Neuronal stem cell (in vitro differentiated cells): ENCODE measurements around the gene ABT1.

Source experiments
- DNase-seq: peaks from one replicate; pipeline ENCODE4 v3.0.0-alpha.2; 2013; ENCODE audit warnings: low spot score
- H2AFZ ChIP-seq: one replicate; pipeline ENCODE4 v1.6.1; 2013; ENCODE audit warnings: mild to moderate bottlenecking, low read length, inconsistent platforms
- H2AK5ac ChIP-seq: 2 replicates; pipeline ENCODE4 v1.6.1; 2013; ENCODE audit warnings: low read depth, mild to moderate bottlenecking, inconsistent platforms, low read length, moderate library complexity, mixed read lengths
- H2BK120ac ChIP-seq: 2 replicates; pipeline ENCODE4 v1.6.1; 2013; ENCODE audit warnings: low read depth, mild to moderate bottlenecking, inconsistent platforms, low read length, moderate library complexity, mixed read lengths
- H2BK12ac ChIP-seq: one replicate; pipeline ENCODE4 v1.6.1; 2013; ENCODE audit warnings: low read length, inconsistent platforms
- H2BK15ac ChIP-seq: 2 replicates; pipeline ENCODE4 v1.6.1; 2013; ENCODE audit warnings: mild to moderate bottlenecking, low read length, inconsistent platforms, mixed read lengths
- H2BK5ac ChIP-seq: one replicate; pipeline ENCODE4 v1.6.1; 2013; ENCODE audit warnings: inconsistent platforms, mild to moderate bottlenecking, low read length, moderate library complexity
- H3K14ac ChIP-seq: one replicate; pipeline ENCODE4 v1.6.1; 2013; ENCODE audit warnings: low read length, inconsistent platforms
- H3K18ac ChIP-seq: 2 replicates; pipeline ENCODE4 v1.6.1; 2013; ENCODE audit warnings: low read length, inconsistent platforms
- H3K23ac ChIP-seq: 2 replicates; pipeline ENCODE4 v1.6.1; 2013; ENCODE audit warnings: low read depth, mild to moderate bottlenecking, mixed read lengths, low read length, inconsistent platforms; ENCODE audit not compliant: poor library complexity
- H3K27ac ChIP-seq: replicated peaks from 3 replicates; pipeline ENCODE4 v1.5.1; 2013; ENCODE audit warnings: low read length, inconsistent platforms
- H3K27me3 ChIP-seq, 3 experiments: 2 replicates each; pipeline ENCODE4 v1.6.1; 2013; ENCODE audit warnings: low read length in 3 of 3, mild to moderate bottlenecking in 2 of 3, inconsistent platforms in 1 of 3, low read depth in 1 of 3, mixed read lengths in 1 of 3, moderate library complexity in 1 of 3; ENCODE audit not compliant: control insufficient read depth in 3 of 3, insufficient read depth in 3 of 3
- H3K36me3 ChIP-seq, 2 donors: replicated peaks in 1 of 2; 2 replicates each; pipeline ENCODE4 v1.6.1; 2013; ENCODE audit warnings: low read length in 2 of 2; ENCODE audit not compliant: control insufficient read depth in 2 of 2, insufficient read depth in 2 of 2
- H3K4ac ChIP-seq: 2 replicates; pipeline ENCODE4 v1.6.1; 2013; ENCODE audit warnings: inconsistent platforms, mild to moderate bottlenecking, low read length, moderate library complexity
- H3K4me1 ChIP-seq, 2 donors: 1 replicate in 1 of 2; 2 replicates in 1 of 2; pipeline ENCODE4 v1.6.1; 2013; ENCODE audit warnings: low read length in 2 of 2, low read depth in 1 of 2; ENCODE audit not compliant: control insufficient read depth in 2 of 2, insufficient read depth in 1 of 2
- H3K4me2 ChIP-seq: one replicate; pipeline ENCODE4 v1.6.1; 2013; ENCODE audit warnings: mild to moderate bottlenecking, low read length, inconsistent platforms; ENCODE audit not compliant: insufficient read depth, poor library complexity, severe bottlenecking
- H3K4me3 ChIP-seq, 2 donors: 2 replicates each; pipeline ENCODE4 v1.5.1; 2013; ENCODE audit warnings: low read length in 2 of 2, mild to moderate bottlenecking in 2 of 2, inconsistent platforms in 1 of 2, moderate library complexity in 1 of 2
- H3K79me1 ChIP-seq: one replicate; pipeline ENCODE4 v1.6.1; 2013; ENCODE audit warnings: low read depth, mild to moderate bottlenecking, inconsistent platforms, low read length, moderate library complexity
- H3K9ac ChIP-seq: one replicate; pipeline ENCODE4 v1.6.1; 2013; ENCODE audit warnings: mild to moderate bottlenecking, low read depth, low read length, inconsistent platforms; ENCODE audit not compliant: poor library complexity
- H3K9me3 ChIP-seq, 2 donors: replicated peaks in 1 of 2; 2 replicates each; pipeline versions ENCODE3 to v1.6.1; 2013; ENCODE audit warnings: low read length in 2 of 2, mild to moderate bottlenecking in 2 of 2, inconsistent platforms in 1 of 2, low read depth in 1 of 2, mixed read lengths in 1 of 2, moderate library complexity in 1 of 2; ENCODE audit not compliant: control insufficient read depth in 2 of 2, insufficient read depth in 1 of 2
- H4K8ac ChIP-seq: one replicate; pipeline ENCODE4 v1.6.1; 2013; ENCODE audit warnings: low read depth, mild to moderate bottlenecking, inconsistent platforms, low read length, moderate library complexity
- H4K91ac ChIP-seq: one replicate; pipeline ENCODE4 v1.6.1; 2013; ENCODE audit warnings: low read length, low read depth, mild to moderate bottlenecking, inconsistent platforms; ENCODE audit not compliant: poor library complexity
- WGBS, 2 donors: extraction: QIAGEN DNeasy Blood & Tissue Kit; methylation state at CpG; one replicate each; pipeline ENCODE4 v1.1.7; 2013; ENCODE audit warnings: missing lambda C conversion rate in 2 of 2, mixed read lengths in 1 of 2; ENCODE audit not compliant: insufficient read length in 2 of 2, insufficient replicate concordance in 1 of 2; ENCODE audit errors: extremely low coverage in 2 of 2; 5-methylcytosine and 5-hydroxymethylcytosine counted together

ABT1 gene

GRCh38 chr6:26594131-26594498 is 2.6 kb upstream of the ABT1 start:
- peaks cover 0 to 24% (median 0%) of the 10 kb centered on the region in 3 experiments for H3K27me3 ChIP-seq
- no peak overlapping the region for H2BK12ac ChIP-seq
- H3K4me2 ChIP-seq, result no peak overlapping the region
- H3K27ac ChIP-seq, result no peak overlapping the region
- WGBS, 2 donors, result no CpG with 5 or more reads among the region's 6 CpGs
- H2AK5ac ChIP-seq, result no peak overlapping the region
- H3K18ac ChIP-seq, result no peak overlapping the region
- peaks cover 10% of the 10 kb centered on the region for H3K79me1 ChIP-seq
- peaks cover 9 to 14% of the 10 kb centered on the region in 2 donors for H3K36me3 ChIP-seq
- H4K91ac ChIP-seq, result no peak overlapping the region
- no peak overlapping the region for H3K23ac ChIP-seq
- H2BK5ac ChIP-seq, result no peak overlapping the region
- no peak overlapping the region for H3K9ac ChIP-seq
- H3K4me3 ChIP-seq, result peak overlapping the region in 1 of 2 donors; percentile 63
- H2BK120ac ChIP-seq, result no peak overlapping the region
- no peak overlapping the region for H3K14ac ChIP-seq
- no peaks in the 10 kb centered on the region for H3K9me3 ChIP-seq
- H3K4me1 ChIP-seq, result peaks cover 3 to 8% of the 10 kb centered on the region in 2 donors
- no peak overlapping the region for H2AFZ ChIP-seq
- no peak overlapping the region for H2BK15ac ChIP-seq
- H3K4ac ChIP-seq, result no peak overlapping the region
- no peak for DNase-seq
- H4K8ac ChIP-seq, result no peak overlapping the region

GRCh38 chr6:26594730-26595632 is 1.8 kb upstream of the ABT1 start:
- H3K23ac ChIP-seq, result no peak overlapping the region
- no peak overlapping the region for H3K14ac ChIP-seq
- no peak overlapping the region for H2AK5ac ChIP-seq
- peaks cover 9 to 23% of the 10 kb centered on the region in 2 donors for H3K36me3 ChIP-seq
- H3K4me2 ChIP-seq, result peak overlapping the region; percentile 68
- H3K18ac ChIP-seq, result no peak overlapping the region
- H2BK120ac ChIP-seq, result no peak overlapping the region
- H3K4ac ChIP-seq, result no peak overlapping the region
- no peak overlapping the region for H3K27ac ChIP-seq
- peak overlapping the region; percentile 95 for H2AFZ ChIP-seq
- WGBS, 2 donors, result no CpG with 5 or more reads among the region's 23 CpGs
- no peaks in the 10 kb centered on the region for H3K9me3 ChIP-seq
- no peak overlapping the region for H4K8ac ChIP-seq
- peak overlapping the region in 1 of 2 donors; percentile 92 for H3K4me3 ChIP-seq
- H2BK12ac ChIP-seq, result no peak overlapping the region
- H3K9ac ChIP-seq, result no peak overlapping the region
- peaks cover 3 to 8% of the 10 kb centered on the region in 2 donors for H3K4me1 ChIP-seq
- no peak overlapping the region for H4K91ac ChIP-seq
- H3K27me3 ChIP-seq, result peaks cover 0 to 24% (median 0%) of the 10 kb centered on the region in 3 experiments
- peaks cover 10% of the 10 kb centered on the region for H3K79me1 ChIP-seq
- DNase-seq, result peak; percentile 47
- H2BK5ac ChIP-seq, result no peak overlapping the region
- no peak overlapping the region for H2BK15ac ChIP-seq

- Histone ChIP-seq H3K79me1 (peaks cover 10% of the 10 kb centered on the region), H2BK15ac (no peak overlapping the region), H3K4me3 (peak overlapping the region; percentile 77 to 92), H2BK5ac (no peak overlapping the region), H2BK12ac (no peak overlapping the region), H4K91ac (no peak overlapping the region), H3K27me3 (peaks cover 0 to 24% (median 0%) of the 10 kb centered on the region in 3 experiments), H3K4me1 (peaks cover 3 to 8% of the 10 kb centered on the region in 2 donors), H3K4ac (no peak overlapping the region), H3K18ac (no peak overlapping the region), H3K9ac (no peak overlapping the region), H2AK5ac (no peak overlapping the region), H2AFZ (peak overlapping the region; percentile 95), H3K36me3 (peaks cover 9 to 28% of the 10 kb centered on the region in 2 donors), H2BK120ac (no peak overlapping the region), H3K4me2 (peak overlapping the region; percentile 68), H3K14ac (no peak overlapping the region), H3K9me3 (no peaks in the 10 kb centered on the region), H3K27ac (no peak overlapping the region), H4K8ac (no peak overlapping the region), H3K23ac (no peak overlapping the region)
- DNase-seq, result peak; percentile 91
- no CpG with 5 or more reads among the region's 39 CpGs for WGBS, 2 donors
Observed at GRCh38 chr6:26595669-26596269, 984 bp upstream of the ABT1 start.

- peak overlapping the region; percentile 76 for H2AFZ ChIP-seq
- peaks cover 9 to 28% of the 10 kb centered on the region in 2 donors for H3K36me3 ChIP-seq
- peaks cover 0 to 19% (median 0%) of the 10 kb centered on the region in 3 experiments for H3K27me3 ChIP-seq
- H3K27ac ChIP-seq, result no peak overlapping the region
- peaks cover 3 to 8% of the 10 kb centered on the region in 2 donors for H3K4me1 ChIP-seq
- H3K9me3 ChIP-seq, result no peaks in the 10 kb centered on the region
- no peak overlapping the region for H2BK15ac ChIP-seq
- no peak overlapping the region for H2BK5ac ChIP-seq
- H4K8ac ChIP-seq, result no peak overlapping the region
- H3K4ac ChIP-seq, result no peak overlapping the region
- H3K79me1 ChIP-seq, result peaks cover 10% of the 10 kb centered on the region
- WGBS, 2 donors, result no CpG with 5 or more reads among the region's 10 CpGs
- no peak overlapping the region for H3K14ac ChIP-seq
- peak overlapping the region; percentile 92 to 97 for H3K4me3 ChIP-seq
- no peak overlapping the region for H2BK12ac ChIP-seq
- H3K23ac ChIP-seq, result no peak overlapping the region
- peak overlapping the region; percentile 86 for H3K4me2 ChIP-seq
- peak overlapping the region; percentile 62 for H2AK5ac ChIP-seq
- no peak for DNase-seq
- peak overlapping the region; percentile 100 for H3K9ac ChIP-seq
- no peak overlapping the region for H3K18ac ChIP-seq
- H2BK120ac ChIP-seq, result no peak overlapping the region
- H4K91ac ChIP-seq, result no peak overlapping the region
Observed at GRCh38 chr6:26597389-26597766, 625 bp downstream of the ABT1 start.
